HCT116 (cell line): ENCODE data around the gene TUBB4A.

Source experiments
- CEBPB ChIP-seq: IDR thresholded peaks from 2 replicates; pipeline ENCODE4 v1.6.1; 2012; ENCODE audit warnings: low read depth
- CTCF ChIP-seq, 3 experiments: fragments of 200-600 bp in 1 of 3; sonication (generic) in 1 of 3; IDR thresholded peaks in 2 of 3; conservative IDR thresholded peaks in 1 of 3; 2 replicates each; pipeline ENCODE4 v1.5.1; 2012 to 2017; ENCODE audit warnings: low read depth in 2 of 3, low read length in 2 of 3, antibody characterized with exemption in 1 of 3, borderline replicate concordance in 1 of 3, control low read depth in 1 of 3, mild to moderate bottlenecking in 1 of 3, mixed read lengths in 1 of 3, mixed run types in 1 of 3, moderate library complexity in 1 of 3; ENCODE audit not compliant: insufficient read depth in 1 of 3
- EZH2 ChIP-seq: fragments of 200-600 bp; sonication (generic); IDR thresholded peaks from 2 replicates; pipeline ENCODE4 v1.6.1; 2017; ENCODE audit warnings: antibody characterized with exemption, mixed run types
- EZH2phosphoT487 ChIP-seq: fragments of 200-600 bp; IDR thresholded peaks from 2 replicates; pipeline ENCODE4 v1.6.1; 2018; ENCODE audit warnings: antibody characterized with exemption, borderline replicate concordance
- POLR2A ChIP-seq: IDR thresholded peaks from 2 replicates; pipeline ENCODE4 v1.7.0; 2011; ENCODE audit warnings: borderline replicate concordance; ENCODE audit not compliant: insufficient read depth, insufficient read length; ENCODE audit errors: extremely low read depth
- POLR2AphosphoS5 ChIP-seq: IDR thresholded peaks from 2 replicates; pipeline ENCODE4 v1.6.1; 2011; ENCODE audit warnings: mild to moderate bottlenecking, low read depth, low read length, moderate library complexity
- RAD21 ChIP-seq: IDR thresholded peaks from 2 replicates; pipeline ENCODE4 v1.6.1; 2012; ENCODE audit warnings: low read depth, mild to moderate bottlenecking
- SIN3A ChIP-seq: IDR thresholded peaks from 2 replicates; pipeline ENCODE4 v1.6.1; 2012; ENCODE audit warnings: low read depth
- SRF ChIP-seq: IDR thresholded peaks from 2 replicates; pipeline ENCODE4 v1.6.1; 2012; ENCODE audit warnings: low read depth
- TCF7L2 ChIP-seq: IDR thresholded peaks from 2 replicates; pipeline ENCODE4 v1.7.0; 2011; ENCODE audit warnings: borderline replicate concordance, inconsistent platforms; ENCODE audit not compliant: insufficient read depth, insufficient read length; ENCODE audit errors: extremely low read depth
- ZNF274 ChIP-seq: fragments of 200-500 bp; sonication (Bioruptor generic); IDR thresholded peaks from 2 replicates; pipeline ENCODE4 v1.6.1; 2014; ENCODE audit warnings: mild to moderate bottlenecking, low read depth, low read length, inconsistent platforms

- TF ChIP-seq TCF7L2 (no peak), CEBPB (no peak), POLR2A (no peak), SIN3A (no peak), RAD21 (no peak), CTCF (IDR thresholded peaks at IDR 0.05 in 2 of 3, conservative IDR thresholded peaks at IDR 0.05 in 1 of 3; ENCODE audit: borderline replicate concordance in 1 of 3, insufficient read depth in 1 of 3, low read depth in 2 of 3, low read length in 2 of 3) (no peak), POLR2AphosphoS5 (no peak), ZNF274 (no peak), SRF (no peak), EZH2 (no peak), EZH2phosphoT487 (no peak)
Measured at GRCh38 chr19:6510618-6511017, 8.5 kb upstream of the TUBB4A start.
